ENCODE measurements around the gene S100A8.

S100A8 gene

DNA sequence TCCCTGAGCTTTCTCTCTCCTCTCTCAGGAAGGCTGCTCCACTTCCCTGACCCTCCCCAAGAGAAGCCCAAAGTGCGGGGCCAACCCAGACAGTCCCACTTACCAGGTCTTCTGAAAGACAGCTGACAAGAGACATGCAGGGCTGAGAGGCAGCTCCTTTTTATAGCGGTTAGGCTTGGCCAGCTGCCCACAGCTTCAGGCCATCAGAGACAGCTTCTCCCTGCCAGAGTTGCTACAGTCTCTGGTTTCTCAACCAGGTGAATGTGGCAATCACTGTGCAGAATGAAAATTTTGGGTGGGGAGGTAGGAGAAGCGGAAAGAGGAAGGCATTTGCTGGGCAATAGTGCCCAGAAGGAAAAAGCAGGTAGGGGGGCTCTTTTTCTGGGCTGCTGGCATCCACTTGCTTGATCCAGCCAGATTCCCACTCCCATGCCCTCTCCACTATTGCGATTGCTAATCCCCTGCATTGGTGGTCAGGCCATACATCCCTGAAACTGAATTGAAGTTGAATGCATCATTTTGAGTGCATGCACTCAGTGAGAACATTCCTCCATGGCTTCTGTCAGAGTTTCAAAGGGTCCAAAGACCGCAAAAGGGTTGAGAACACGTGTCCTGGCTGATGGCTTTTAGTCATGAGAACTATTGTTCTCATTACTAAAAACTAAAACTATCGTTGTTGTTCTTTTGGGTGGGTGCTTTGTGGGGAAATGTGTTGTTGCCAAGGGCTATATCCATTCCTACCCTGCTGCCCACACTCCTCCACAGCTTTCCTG, at the start of gene S100A8:
S100A8 (minus strand) TSS at position 136 of the 773 bp plus-strand sequence. CDS start 538 bp downstream, outside the sequence.
- TF ChIP-seq, protein P1, sequence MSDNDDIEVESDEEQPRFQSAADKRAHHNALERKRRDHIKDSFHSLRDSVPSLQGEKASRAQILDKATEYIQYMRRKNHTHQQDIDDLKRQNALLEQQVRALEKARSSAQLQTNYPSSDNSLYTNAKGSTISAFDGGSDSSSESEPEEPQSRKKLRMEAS (IDR thresholded peaks at IDR 0.05; ENCODE audit: low read depth, low read length) = no peak
- TF ChIP-seq, protein P2, sequence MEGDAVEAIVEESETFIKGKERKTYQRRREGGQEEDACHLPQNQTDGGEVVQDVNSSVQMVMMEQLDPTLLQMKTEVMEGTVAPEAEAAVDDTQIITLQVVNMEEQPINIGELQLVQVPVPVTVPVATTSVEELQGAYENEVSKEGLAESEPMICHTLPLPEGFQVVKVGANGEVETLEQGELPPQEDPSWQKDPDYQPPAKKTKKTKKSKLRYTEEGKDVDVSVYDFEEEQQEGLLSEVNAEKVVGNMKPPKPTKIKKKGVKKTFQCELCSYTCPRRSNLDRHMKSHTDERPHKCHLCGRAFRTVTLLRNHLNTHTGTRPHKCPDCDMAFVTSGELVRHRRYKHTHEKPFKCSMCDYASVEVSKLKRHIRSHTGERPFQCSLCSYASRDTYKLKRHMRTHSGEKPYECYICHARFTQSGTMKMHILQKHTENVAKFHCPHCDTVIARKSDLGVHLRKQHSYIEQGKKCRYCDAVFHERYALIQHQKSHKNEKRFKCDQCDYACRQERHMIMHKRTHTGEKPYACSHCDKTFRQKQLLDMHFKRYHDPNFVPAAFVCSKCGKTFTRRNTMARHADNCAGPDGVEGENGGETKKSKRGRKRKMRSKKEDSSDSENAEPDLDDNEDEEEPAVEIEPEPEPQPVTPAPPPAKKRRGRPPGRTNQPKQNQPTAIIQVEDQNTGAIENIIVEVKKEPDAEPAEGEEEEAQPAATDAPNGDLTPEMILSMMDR (IDR thresholded peaks at IDR 0.05; ENCODE audit: low read depth, low read length) = no peak
- no peak for TF ChIP-seq POLR2A (IDR thresholded peaks at IDR 0.05; ENCODE audit: extremely low read depth, insufficient read length)
- TF ChIP-seq MYC (IDR thresholded peaks at IDR 0.05; ENCODE audit: low read depth, low read length) = no peak
- no peak within 1 kb of the TSS for H3K4me3 ChIP-seq (ENCODE audit: low read depth, low read length)
- peak; percentile 86 for DNase-seq (ENCODE audit: low read depth)

DNA sequence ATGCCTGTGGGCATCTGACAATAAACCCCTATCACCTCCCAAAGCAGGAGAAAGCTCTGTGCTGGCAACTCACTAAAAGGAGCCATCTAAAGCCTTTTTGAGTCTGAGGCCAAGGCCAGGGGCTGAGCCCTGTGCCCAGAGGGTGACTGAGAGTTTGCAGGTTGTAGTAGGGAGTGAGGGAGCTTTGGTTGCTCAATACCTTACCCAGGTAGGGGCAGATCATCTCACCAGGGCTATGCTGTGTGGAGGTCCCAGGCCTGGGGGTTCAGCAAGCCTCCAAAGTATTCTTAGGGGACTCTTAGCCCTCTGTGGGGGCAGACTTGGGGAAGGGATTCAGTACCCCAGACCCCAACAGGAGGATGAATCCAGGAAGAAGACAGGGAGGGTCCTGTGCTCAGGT, 48.4 kb upstream of the S100A8 start:
- DNase-seq (ENCODE audit: low read depth) = no peak
- H3K4me3 ChIP-seq (ENCODE audit: low read depth, low read length) = no peak overlapping the region
- TF ChIP-seq, protein P1 (IDR thresholded peaks at IDR 0.05; ENCODE audit: low read depth, low read length) = no peak
- TF ChIP-seq MYC (IDR thresholded peaks at IDR 0.05; ENCODE audit: low read depth, low read length) = no peak
- no peak for TF ChIP-seq POLR2A (IDR thresholded peaks at IDR 0.05; ENCODE audit: extremely low read depth, insufficient read length)
- TF ChIP-seq, protein P2 (IDR thresholded peaks at IDR 0.05; ENCODE audit: low read depth, low read length) = no peak

DNA sequence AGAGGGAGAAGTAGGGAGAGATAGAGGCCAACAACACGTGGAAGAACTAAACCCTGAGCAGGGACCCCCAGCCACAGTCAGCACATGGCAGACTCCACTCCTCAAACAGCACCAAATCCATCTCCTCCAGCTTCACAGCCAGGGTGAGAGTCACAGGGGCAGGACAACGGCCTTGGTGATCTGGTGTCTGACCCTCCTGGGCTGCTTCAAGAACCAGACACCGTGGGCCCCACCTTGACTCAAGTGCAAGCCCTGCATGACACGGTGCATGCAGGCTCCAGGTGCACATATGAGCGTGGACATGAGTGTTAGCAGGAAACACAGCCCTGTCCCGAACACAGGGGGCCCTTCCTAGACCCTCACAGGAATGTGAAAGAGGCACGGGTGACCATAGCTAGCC, 47.7 kb upstream of the S100A8 start:
- no peak for DNase-seq (ENCODE audit: low read depth)
- TF ChIP-seq, protein P2 (IDR thresholded peaks at IDR 0.05; ENCODE audit: low read depth, low read length) = no peak
- TF ChIP-seq, protein P1 (IDR thresholded peaks at IDR 0.05; ENCODE audit: low read depth, low read length) = no peak
- TF ChIP-seq MYC (IDR thresholded peaks at IDR 0.05; ENCODE audit: low read depth, low read length) (no peak), POLR2A (IDR thresholded peaks at IDR 0.05; ENCODE audit: extremely low read depth, insufficient read length) (no peak)
- no peak overlapping the region for H3K4me3 ChIP-seq (ENCODE audit: low read depth, low read length)

DNA sequence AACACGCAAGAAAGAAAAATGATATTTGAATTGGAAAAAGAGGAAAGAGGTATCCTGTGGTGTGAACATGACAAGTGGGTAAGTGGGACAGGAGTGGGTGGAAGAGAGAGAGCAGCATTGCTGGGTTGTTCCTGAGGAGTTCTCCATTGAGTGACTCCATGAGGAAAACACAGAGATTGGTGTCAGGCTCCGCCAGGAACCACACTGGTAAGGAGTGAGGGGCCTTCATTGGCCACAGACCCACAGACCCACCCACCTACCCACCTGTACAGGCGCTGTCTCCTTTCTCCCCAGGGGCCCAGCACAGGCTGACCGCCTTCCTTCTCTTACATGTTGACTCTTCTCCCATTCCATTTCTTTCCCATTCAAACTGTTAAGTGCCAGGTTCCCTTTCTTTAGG, 46.4 kb upstream of the S100A8 start:
- DNase-seq (ENCODE audit: low read depth) = no peak
- no peak overlapping the region for H3K4me3 ChIP-seq (ENCODE audit: low read depth, low read length)
- TF ChIP-seq MYC (IDR thresholded peaks at IDR 0.05; ENCODE audit: low read depth, low read length) (no peak), POLR2A (IDR thresholded peaks at IDR 0.05; ENCODE audit: extremely low read depth, insufficient read length) (no peak)
- TF ChIP-seq, protein P2 (IDR thresholded peaks at IDR 0.05; ENCODE audit: low read depth, low read length) = no peak
- TF ChIP-seq, protein P1 (IDR thresholded peaks at IDR 0.05; ENCODE audit: low read depth, low read length) = no peak

DNA sequence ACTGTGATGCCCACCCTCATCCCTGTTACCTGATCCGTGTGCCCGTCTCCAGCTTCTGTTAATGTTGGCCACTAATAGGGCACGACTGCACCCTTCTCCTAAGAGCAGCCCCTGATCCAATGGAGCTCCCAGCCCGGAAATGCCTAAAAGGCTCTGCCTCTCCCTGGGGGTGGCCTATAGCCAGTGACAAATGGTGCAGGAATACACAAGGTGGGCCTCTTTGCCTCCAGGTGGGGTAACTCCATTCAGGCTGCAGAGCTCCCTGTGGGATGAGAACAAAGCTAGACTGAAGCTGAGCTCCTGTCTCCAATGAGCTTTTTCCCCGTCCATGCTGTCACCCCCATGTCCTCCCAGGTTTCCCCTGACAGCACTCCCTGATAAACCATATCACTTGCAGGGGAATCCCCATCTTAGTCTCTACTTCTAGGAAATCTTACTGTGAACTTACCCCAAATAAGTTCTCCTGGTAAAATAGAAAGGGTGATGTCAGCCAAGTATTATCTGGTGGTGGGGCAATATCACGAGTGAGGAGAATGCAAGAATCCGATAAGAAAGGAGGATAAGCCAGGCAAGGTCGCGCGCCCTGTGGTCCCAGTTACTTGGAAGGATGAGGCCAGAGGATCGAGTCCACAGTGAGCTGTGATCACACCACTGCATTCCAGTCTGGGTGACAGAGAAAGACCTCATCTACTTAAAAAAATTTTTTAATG, 44.0 kb upstream of the S100A8 start:
- DNase-seq (ENCODE audit: low read depth) = no peak
- H3K4me3 ChIP-seq (ENCODE audit: low read depth, low read length) = no peak overlapping the region
- TF ChIP-seq, protein P2 (IDR thresholded peaks at IDR 0.05; ENCODE audit: low read depth, low read length) = no peak
- TF ChIP-seq, protein P1 (IDR thresholded peaks at IDR 0.05; ENCODE audit: low read depth, low read length) = no peak
- TF ChIP-seq POLR2A (IDR thresholded peaks at IDR 0.05; ENCODE audit: extremely low read depth, insufficient read length) (no peak), MYC (IDR thresholded peaks at IDR 0.05; ENCODE audit: low read depth, low read length) (no peak)

All from NB4 (cell line).